Measurements from ENCODE around the gene WSCD2.

WSCD2 gene
- 0 to 0.31 reads per million in 2 donors for total RNA-seq

- no peak for DNase-seq
Measured at GRCh38 chr12:108129017-108129812, at the start of gene WSCD2. Gene WSCD2, plus strand, starts transcription at chr12:108129288. Its CDS starts 66,545 bp downstream, at chr12:108195833.

- DNase-seq: no peak
Measured at GRCh38 chr12:108079721-108080120, 49.4 kb upstream of the WSCD2 start.

- no peak for DNase-seq
Measured at GRCh38 chr12:108080363-108080762, 48.7 kb upstream of the WSCD2 start.

GRCh38 chr12:108082485-108082884 is 46.6 kb upstream of the WSCD2 start:
- no peak for DNase-seq

GRCh38 chr12:108087900-108088299 is 41.2 kb upstream of the WSCD2 start:
- DNase-seq: no peak

GRCh38 chr12:108090107-108090899 is 38.8 kb upstream of the WSCD2 start:
- no peak for DNase-seq

GRCh38 chr12:108090932-108091678 is 38.0 kb upstream of the WSCD2 start:
- DNase-seq: no peak

GRCh38 chr12:108091679-108092051 is 37.4 kb upstream of the WSCD2 start:
- DNase-seq: no peak

- no peak for DNase-seq
Measured at GRCh38 chr12:108093209-108093608, 35.9 kb upstream of the WSCD2 start.

GRCh38 chr12:108094056-108094649 is 34.9 kb upstream of the WSCD2 start:
- no peak for DNase-seq

- no peak for DNase-seq
Measured at GRCh38 chr12:108097160-108097911, 31.8 kb upstream of the WSCD2 start.

GRCh38 chr12:108098374-108098773 is 30.7 kb upstream of the WSCD2 start:
- DNase-seq: no peak

GRCh38 chr12:108099073-108099472 is 30.0 kb upstream of the WSCD2 start:
- no peak for DNase-seq

- no peak for DNase-seq
Measured at GRCh38 chr12:108099778-108100489, 29.2 kb upstream of the WSCD2 start.

GRCh38 chr12:108101605-108102175 is 27.4 kb upstream of the WSCD2 start:
- no peak for DNase-seq

- DNase-seq: no peak
Measured at GRCh38 chr12:108102363-108102762, 26.7 kb upstream of the WSCD2 start.

- no peak for DNase-seq
Measured at GRCh38 chr12:108103087-108103486, 26.0 kb upstream of the WSCD2 start.

- DNase-seq: no peak
Measured at GRCh38 chr12:108103517-108103916, 25.6 kb upstream of the WSCD2 start.

- no peak for DNase-seq
Measured at GRCh38 chr12:108104657-108105056, 24.4 kb upstream of the WSCD2 start.

- DNase-seq: no peak
Measured at GRCh38 chr12:108106599-108106998, 22.5 kb upstream of the WSCD2 start.

GRCh38 chr12:108107293-108107692 is 21.8 kb upstream of the WSCD2 start:
- no peak for DNase-seq

All from activated gamma-delta T cell (primary cell).